Measurements from ENCODE around the gene GYG2. TPM values are rescaled to one million over a fixed set of nuclear protein-coding genes. Genes with fewer than 3 reads are reported as not detected.

The GYG2 gene
- total RNA-seq, 2 experiments from 2014 or later: not detected

DNA sequence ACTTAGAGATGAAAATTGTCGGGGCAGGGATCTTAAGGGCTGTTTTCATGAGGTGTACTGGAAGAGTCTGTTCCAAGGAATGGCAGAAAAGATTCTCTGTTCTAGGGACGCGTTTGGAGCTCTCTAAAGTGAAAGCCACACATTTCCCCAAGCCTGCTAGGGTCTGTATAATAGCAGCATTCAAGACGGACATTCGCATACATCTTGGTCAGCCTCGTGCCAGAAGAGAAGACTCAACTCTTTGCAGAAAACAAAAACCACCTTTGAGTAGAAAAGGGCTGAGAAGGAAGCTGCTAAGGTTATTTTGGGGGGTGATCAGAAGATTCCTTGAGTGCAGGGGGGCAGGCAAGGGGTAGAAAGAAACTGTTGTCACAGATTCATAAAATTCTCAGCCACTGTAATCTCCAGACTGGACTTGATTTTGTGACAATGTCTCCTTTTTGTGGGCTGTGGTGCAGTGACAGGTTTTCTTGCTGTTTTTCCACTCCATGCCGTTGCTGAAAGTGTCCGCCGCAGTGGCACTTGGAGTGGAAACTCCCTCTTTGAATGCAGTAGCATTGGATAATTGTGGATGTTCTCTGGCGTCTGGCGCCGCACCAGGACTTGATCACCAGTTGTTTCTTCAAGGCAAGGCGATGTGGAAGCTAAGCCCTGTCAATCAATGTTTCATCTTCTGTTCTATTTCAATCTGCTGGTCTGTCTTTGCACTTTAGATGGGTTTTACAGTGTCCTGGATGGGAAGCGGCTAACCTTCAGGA lies 2.9 kb downstream of the GYG2 start:
- Mint-ChIP-seq H3K27ac (no peak overlapping the region), H3K36me3 (no peaks in the 10 kb centered on the region)

GRCh38 chrX:2837961-2838360 lies 9.2 kb downstream of the GYG2 start:
- Mint-ChIP-seq H3K27ac (no peak overlapping the region), H3K4me1 (no peaks in the 10 kb centered on the region), H3K9me3 (peaks cover 15% of the 10 kb centered on the region), H3K27me3 (peaks cover 9% of the 10 kb centered on the region), H3K4me3 (no peak overlapping the region), H3K36me3 (peaks cover 2% of the 10 kb centered on the region)
- no peak for DNase-seq

More for the DNA sequence above, 2.9 kb downstream of the GYG2 start:
- H3K4me3 Mint-ChIP-seq: no peak overlapping the region
- peaks cover 6% of the 10 kb centered on the region for H3K9me3 Mint-ChIP-seq
- no peak for DNase-seq
- H3K27me3 Mint-ChIP-seq: peaks cover 19% of the 10 kb centered on the region
- no peaks in the 10 kb centered on the region for H3K4me1 Mint-ChIP-seq

GRCh38 chrX:2840961-2841360 lies 12.2 kb downstream of the GYG2 start:
- Mint-ChIP-seq H3K27me3 (peaks cover 9% of the 10 kb centered on the region), H3K36me3 (peaks cover 2% of the 10 kb centered on the region), H3K9me3 (peaks cover 11% of the 10 kb centered on the region), H3K4me3 (no peak overlapping the region), H3K4me1 (no peaks in the 10 kb centered on the region), H3K27ac (no peak overlapping the region)
- DNase-seq: no peak

DNA sequence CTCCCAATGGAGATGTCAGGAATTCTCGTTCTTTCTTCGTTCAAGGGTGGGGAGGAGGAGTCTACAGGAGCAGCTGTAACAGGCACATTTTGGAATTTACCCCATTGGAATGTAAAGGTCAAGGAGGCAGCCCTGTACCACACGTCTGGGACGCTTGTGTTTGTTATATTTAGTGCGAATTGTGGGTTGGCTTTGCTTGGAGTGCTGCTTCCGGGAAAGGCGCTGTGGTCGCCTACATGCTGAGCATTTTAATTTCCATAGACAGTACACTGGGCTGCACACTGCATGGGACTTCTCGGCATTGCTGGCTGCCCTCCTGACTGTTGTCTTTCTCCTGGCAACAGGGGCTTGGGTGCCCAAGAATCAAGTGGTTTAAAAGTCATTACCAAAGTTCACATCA lies 12.8 kb downstream of the GYG2 start:
- peaks cover 9% of the 10 kb centered on the region for H3K9me3 Mint-ChIP-seq
- peaks cover 2% of the 10 kb centered on the region for H3K36me3 Mint-ChIP-seq
- no peak for DNase-seq
- H3K4me3 Mint-ChIP-seq: no peak overlapping the region
- H3K27me3 Mint-ChIP-seq: peaks cover 9% of the 10 kb centered on the region
- no peak overlapping the region for H3K27ac Mint-ChIP-seq
- no peaks in the 10 kb centered on the region for H3K4me1 Mint-ChIP-seq

GRCh38 chrX:2846992-2847391 lies 18.3 kb downstream of the GYG2 start:
- no peak overlapping the region for H3K4me3 Mint-ChIP-seq

GRCh38 chrX:2848871-2849301 lies 20.2 kb downstream of the GYG2 start:
- Mint-ChIP-seq H3K27ac (no peak overlapping the region), H3K36me3 (no peaks in the 10 kb centered on the region), H3K9me3 (no peaks in the 10 kb centered on the region), H3K4me1 (no peaks in the 10 kb centered on the region), H3K4me3 (no peak overlapping the region), H3K27me3 (no peaks in the 10 kb centered on the region)
- no peak for DNase-seq

More at GRCh38 chrX:2846992-2847391, 18.3 kb downstream of the GYG2 start:
- H3K27ac Mint-ChIP-seq: no peak overlapping the region
- H3K4me1 Mint-ChIP-seq: no peaks in the 10 kb centered on the region
- no peaks in the 10 kb centered on the region for H3K27me3 Mint-ChIP-seq
- H3K36me3 Mint-ChIP-seq: no peaks in the 10 kb centered on the region
- DNase-seq: no peak
- no peaks in the 10 kb centered on the region for H3K9me3 Mint-ChIP-seq

DNA sequence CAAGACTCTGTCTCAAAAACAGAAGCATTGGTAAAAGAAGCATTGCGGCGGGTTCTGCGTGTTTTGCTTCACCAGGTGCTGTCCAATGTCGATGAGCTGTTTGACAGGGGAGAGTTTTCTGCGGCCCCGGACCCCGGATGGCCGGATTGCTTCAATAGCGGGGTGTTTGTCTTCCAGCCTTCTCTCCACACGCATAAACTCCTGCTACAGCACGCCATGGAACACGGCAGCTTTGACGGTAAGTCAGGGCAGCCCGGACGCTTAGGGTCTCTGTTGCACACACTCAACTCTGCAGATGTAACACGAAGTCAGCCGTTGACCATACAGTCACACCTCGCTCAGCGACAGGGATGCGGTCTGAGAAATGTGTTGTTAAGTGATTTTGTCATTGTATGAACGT lies 26.2 kb downstream of the GYG2 start:
- DNase-seq: no peak
- Mint-ChIP-seq H3K27ac (no peak overlapping the region), H3K27me3 (no peaks in the 10 kb centered on the region), H3K9me3 (no peaks in the 10 kb centered on the region), H3K4me1 (no peaks in the 10 kb centered on the region), H3K4me3 (no peak overlapping the region), H3K36me3 (no peaks in the 10 kb centered on the region)

DNA sequence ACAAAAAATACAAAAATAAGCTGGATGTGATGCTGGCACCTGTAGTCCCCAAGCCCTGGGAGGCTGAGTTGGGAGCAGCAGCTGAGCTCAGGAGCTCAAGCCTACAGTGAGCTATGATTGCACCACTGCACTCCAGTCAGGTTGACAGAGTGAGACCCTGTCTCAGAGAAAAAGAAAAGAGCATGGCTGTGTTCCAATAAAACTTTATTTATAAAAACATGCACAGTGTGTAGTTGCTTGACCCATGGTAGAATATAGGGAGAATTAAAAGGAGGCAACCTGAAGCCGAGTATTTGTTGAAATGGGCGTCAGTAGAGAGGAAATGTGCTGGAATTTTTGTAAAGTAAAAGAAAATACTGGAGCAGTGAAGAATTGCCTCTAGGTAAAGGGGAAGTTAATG lies 27.0 kb downstream of the GYG2 start:
- Mint-ChIP-seq H3K4me1 (no peaks in the 10 kb centered on the region), H3K27ac (no peak overlapping the region), H3K27me3 (no peaks in the 10 kb centered on the region), H3K9me3 (no peaks in the 10 kb centered on the region), H3K4me3 (no peak overlapping the region), H3K36me3 (no peaks in the 10 kb centered on the region)
- DNase-seq: no peak

DNA sequence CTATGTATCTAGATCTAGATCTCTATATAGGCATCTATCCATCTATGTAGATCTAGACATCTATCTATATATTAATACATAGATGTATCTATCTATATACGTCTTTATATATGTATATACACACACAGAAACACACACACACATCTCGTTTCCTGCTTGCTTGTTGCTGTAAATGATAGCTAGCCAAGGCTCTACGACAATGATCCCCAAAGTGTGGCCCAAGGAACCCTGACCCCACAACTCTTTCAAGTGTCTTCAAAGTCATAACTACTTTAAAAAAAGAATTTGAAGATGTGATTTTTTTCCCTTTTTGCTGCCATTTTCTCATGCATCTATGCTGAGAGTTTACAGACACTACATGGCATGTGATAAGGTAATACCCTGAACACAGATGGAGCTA lies 28.8 kb downstream of the GYG2 start:
- H3K9me3 Mint-ChIP-seq: no peaks in the 10 kb centered on the region
- H3K27me3 Mint-ChIP-seq: no peaks in the 10 kb centered on the region
- no peak overlapping the region for H3K4me3 Mint-ChIP-seq

GRCh38 chrX:2859197-2859797 lies 30.6 kb downstream of the GYG2 start:
- Mint-ChIP-seq H3K27me3 (no peaks in the 10 kb centered on the region), H3K27ac (no peak overlapping the region), H3K4me3 (no peak overlapping the region), H3K36me3 (no peaks in the 10 kb centered on the region), H3K9me3 (no peaks in the 10 kb centered on the region), H3K4me1 (no peaks in the 10 kb centered on the region)
- DNase-seq: no peak

More for the DNA sequence above, 28.8 kb downstream of the GYG2 start:
- no peak for DNase-seq
- Mint-ChIP-seq H3K36me3 (no peaks in the 10 kb centered on the region), H3K27ac (no peak overlapping the region), H3K4me1 (no peaks in the 10 kb centered on the region)

GRCh38 chrX:2862404-2862803 lies 33.7 kb downstream of the GYG2 start:
- no peak overlapping the region for H3K4me3 Mint-ChIP-seq
- peaks cover 3% of the 10 kb centered on the region for H3K27me3 Mint-ChIP-seq
- H3K9me3 Mint-ChIP-seq: no peaks in the 10 kb centered on the region
- no peak overlapping the region for H3K27ac Mint-ChIP-seq
- H3K4me1 Mint-ChIP-seq: no peaks in the 10 kb centered on the region
- no peaks in the 10 kb centered on the region for H3K36me3 Mint-ChIP-seq
- no peak for DNase-seq

GRCh38 chrX:2863646-2864045 lies 34.9 kb downstream of the GYG2 start:
- H3K27me3 Mint-ChIP-seq: peaks cover 3% of the 10 kb centered on the region
- no peaks in the 10 kb centered on the region for H3K36me3 Mint-ChIP-seq
- no peak overlapping the region for H3K27ac Mint-ChIP-seq
- no peaks in the 10 kb centered on the region for H3K9me3 Mint-ChIP-seq
- H3K4me3 Mint-ChIP-seq: no peak overlapping the region
- no peaks in the 10 kb centered on the region for H3K4me1 Mint-ChIP-seq
- no peak for DNase-seq

GRCh38 chrX:2867206-2867605 lies 38.5 kb downstream of the GYG2 start:
- DNase-seq: no peak
- H3K27ac Mint-ChIP-seq: no peak overlapping the region

GRCh38 chrX:2870650-2871049 lies 41.9 kb downstream of the GYG2 start:
- no peak for DNase-seq
- H3K4me3 Mint-ChIP-seq: no peak overlapping the region
- H3K27me3 Mint-ChIP-seq: peaks cover 3% of the 10 kb centered on the region
- no peaks in the 10 kb centered on the region for H3K4me1 Mint-ChIP-seq
- no peak overlapping the region for H3K27ac Mint-ChIP-seq
- no peaks in the 10 kb centered on the region for H3K36me3 Mint-ChIP-seq
- peaks cover 1% of the 10 kb centered on the region for H3K9me3 Mint-ChIP-seq

More at GRCh38 chrX:2867206-2867605, 38.5 kb downstream of the GYG2 start:
- Mint-ChIP-seq H3K4me1 (no peaks in the 10 kb centered on the region), H3K27me3 (peaks cover 3% of the 10 kb centered on the region), H3K4me3 (no peak overlapping the region), H3K36me3 (no peaks in the 10 kb centered on the region), H3K9me3 (peaks cover 1% of the 10 kb centered on the region)

DNA sequence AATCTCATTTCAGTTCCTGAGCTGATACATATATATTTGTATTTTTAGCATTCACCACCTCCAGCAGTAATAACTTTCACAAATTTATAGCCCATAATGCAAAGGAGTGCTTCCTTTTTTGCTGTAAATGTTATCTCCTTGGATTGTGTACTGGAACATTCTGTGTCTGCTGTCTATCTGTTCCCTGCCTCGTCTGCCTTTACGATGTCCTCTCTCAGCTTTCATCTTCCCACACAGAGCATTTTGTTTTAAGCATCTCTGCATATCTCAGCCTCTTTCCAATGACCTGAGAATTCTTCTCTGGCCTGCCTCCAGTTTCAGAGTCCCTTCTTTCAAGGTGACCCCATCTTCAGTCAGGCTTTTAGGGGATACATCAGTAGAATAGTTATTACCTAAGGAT lies 43.1 kb downstream of the GYG2 start:
- H3K36me3 Mint-ChIP-seq: no peaks in the 10 kb centered on the region
- no peak for DNase-seq
- H3K27me3 Mint-ChIP-seq: peaks cover 3% of the 10 kb centered on the region
- H3K4me1 Mint-ChIP-seq: no peaks in the 10 kb centered on the region
- H3K27ac Mint-ChIP-seq: no peak overlapping the region
- H3K4me3 Mint-ChIP-seq: no peak overlapping the region
- peaks cover 1% of the 10 kb centered on the region for H3K9me3 Mint-ChIP-seq
